IPS DF 4.7 (cell line): ENCODE results near the gene ALDH7A1.

Experiments used
- DNase-seq: peaks from one replicate; pipeline ENCODE4 v3.0.0-alpha.2; 2013; ENCODE audit warnings: low spot score; ENCODE audit errors: extremely low read depth

The ALDH7A1 gene

DNA sequence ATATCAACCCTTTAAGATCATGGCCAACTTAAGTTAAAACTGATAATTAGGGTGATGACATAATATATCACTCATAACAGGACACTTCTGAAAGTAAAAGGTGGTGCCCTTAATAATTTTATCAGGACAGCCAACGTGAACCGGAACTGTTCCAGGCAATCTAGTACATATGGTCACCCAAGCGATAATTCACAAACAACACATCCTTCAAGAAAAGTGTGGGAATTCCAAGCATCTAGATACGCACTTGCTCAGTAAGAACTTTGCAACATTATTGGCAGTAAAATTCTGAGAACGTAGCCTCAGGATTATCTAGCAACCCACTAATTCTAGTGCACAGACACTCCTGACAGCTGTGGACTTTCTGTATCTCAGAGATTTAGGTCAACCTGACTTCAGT lies 85.7 kb downstream of the ALDH7A1 start:
- DNase-seq, result no peak

DNA sequence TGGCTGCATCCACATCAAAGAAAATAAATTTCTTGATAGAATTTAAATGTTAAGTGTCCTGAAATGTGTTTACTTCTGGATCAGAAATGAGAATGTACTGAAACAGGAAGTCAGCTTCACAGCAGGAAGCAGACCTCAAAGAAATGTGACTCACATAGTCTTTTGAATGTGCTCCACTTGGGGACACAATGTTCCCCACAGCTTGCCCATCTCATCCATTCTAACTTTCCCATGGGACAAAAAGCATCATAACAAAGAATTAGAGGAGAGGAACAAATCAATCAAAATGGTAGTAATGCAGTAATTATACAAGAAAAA lies 86.1 kb downstream of the ALDH7A1 start:
- DNase-seq, result no peak

DNA sequence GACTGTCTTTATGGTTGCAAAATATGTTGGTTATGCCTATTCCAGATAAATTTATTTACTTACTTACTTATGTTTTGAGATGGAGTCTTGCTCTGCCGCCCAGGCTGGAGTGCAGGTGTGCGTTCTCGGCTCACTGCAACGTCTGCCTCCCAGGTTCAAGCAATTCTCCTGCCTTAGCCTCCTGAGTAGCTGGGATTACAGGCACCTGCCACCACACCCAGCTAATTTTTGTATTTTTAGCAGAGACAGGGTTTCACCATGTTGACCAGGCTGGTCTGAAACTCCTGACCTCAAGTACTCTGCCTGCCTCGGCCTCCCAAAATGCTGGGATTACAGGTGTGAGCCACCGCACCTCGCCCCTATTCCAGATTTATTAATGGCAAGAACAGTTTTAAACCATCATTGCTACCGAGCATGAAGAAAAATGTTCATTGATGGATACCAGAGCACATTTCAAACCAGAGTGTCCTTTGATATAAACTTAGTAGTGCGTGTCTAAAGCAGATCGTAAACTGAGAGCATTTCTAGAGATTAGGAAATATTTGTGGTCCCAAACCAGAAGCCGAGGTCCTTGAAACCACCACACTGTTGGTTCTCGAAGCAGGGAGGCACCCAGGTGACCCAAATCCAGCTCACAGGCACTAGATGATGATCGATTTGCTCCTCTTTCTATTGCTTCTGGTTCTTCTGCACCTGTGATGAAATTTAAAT lies 86.6 kb downstream of the ALDH7A1 start:
- no peak for DNase-seq

DNA sequence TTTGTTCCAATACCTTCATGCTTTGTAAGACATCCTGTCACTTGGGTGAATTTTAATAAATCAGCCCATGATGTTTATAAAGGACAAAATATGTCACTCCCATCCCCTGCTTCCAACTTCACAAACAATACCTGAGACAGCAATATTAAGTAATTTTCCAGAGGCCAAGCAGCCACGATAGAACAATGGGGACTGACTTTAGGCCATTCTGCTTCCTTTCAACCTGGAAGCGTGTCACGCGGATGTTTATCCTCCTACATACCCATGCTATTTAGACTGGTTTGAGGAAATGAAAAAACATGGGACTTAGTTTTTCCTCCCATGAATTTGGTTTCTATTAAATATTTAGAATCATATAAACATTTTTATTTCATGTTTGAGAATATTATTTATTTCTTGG lies 88.9 kb downstream of the ALDH7A1 start:
- no peak for DNase-seq

DNA sequence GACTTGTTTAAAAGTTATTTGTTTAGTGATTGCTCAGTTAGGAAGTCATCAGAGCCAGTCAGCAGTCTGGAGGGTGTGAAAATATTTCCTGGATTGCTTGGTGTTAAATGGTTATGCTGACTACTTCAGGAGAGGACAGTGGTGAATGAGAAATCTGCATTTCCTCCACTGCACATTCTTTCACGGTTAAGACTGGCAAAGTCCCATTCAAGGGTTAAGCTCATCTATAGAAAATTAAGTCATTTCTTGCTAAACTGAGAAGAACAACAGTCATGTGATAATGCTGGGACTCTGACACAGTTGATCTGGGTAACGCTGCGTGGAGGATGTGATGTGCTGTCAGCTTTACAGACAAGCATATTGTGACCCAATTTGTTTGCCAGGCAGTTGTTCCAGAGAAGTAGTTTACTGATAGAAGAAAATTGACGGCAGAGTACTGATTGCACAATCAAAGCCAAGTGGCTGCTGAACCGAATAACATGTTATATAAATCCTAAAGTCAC lies 91.4 kb downstream of the ALDH7A1 start:
- DNase-seq, result no peak

DNA sequence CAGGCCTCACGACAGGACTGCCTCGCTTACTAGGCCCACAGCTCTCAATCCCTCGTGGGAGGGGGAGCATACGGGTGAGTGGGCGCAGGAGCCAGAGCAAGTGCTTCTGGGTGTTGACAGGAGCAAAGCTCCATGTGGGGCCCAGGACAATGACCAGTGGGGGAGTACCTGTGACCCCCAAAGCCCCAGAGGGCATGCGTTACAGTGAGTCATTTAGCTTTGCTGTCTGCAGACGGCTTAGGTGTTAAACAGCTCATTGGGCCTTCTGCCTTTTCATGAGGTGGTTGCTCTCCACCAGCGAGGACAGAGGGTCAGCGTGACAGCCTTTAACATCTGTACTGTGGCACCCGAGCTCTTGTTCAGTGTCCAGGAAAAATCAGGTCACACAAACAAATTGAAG lies 93.6 kb downstream of the ALDH7A1 start:
- DNase-seq, result no peak

DNA sequence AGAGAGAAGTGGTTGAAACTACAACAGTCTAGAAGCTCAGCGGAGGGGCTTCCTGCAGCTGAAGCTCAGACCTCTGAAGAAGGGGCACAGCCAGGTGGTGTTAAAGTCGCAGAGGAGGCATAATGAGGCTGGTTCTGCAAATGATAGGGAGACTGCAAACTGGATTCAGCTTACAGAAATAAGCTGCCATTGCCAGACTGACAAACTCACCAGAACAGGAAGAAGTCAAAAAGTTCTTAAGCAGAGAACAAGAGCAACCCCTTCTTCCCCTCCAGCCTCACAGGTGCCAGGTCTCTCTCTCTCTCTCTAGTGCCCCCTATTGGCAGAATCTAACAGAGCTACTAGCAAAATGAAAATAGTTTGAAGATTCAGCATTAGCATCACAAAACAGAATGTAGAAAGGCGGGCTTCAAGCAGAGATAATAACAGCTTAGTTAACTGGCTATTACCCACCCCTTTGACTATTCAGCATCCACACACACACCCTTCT lies 95.1 kb downstream of the ALDH7A1 start:
- peak; percentile 62 for DNase-seq

DNA sequence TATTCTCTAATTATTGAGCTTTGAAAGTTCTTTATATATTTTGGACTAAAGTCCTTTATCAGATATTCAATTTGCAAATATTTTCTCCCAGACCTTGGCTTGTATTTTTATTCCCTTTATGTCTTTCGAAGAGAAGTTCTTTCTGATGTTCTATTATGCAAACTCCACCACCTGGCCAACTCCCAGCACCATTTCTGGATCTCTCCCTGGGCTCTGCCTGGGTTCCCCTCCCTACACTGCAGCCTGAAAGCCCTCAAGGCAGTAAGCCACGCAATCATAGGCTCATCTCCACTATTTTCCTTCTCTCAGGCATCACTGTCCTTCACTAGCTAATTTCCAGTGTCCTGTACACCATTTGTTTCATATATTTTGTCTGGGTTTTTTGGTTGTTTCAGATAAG lies 95.7 kb downstream of the ALDH7A1 start:
- no peak for DNase-seq

DNA sequence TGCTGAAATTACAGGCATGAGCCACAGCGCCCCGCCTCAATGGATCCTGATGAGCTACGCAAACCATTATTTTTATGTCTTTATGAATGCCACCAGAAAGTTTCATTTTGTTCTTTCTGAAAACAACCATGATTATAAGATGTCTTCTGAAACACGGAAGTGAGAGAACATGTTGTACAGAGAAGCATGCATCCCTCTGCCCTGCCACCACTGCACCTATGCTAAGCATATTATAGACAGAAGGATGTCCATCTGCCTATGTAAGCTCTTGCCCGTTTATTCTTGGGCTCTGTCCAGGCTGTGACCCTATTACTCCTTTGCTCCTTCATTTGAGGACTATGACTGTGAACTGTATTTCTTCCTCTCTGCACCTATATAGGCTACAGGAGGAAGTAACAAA lies 97.5 kb downstream of the ALDH7A1 start:
- DNase-seq, result no peak

DNA sequence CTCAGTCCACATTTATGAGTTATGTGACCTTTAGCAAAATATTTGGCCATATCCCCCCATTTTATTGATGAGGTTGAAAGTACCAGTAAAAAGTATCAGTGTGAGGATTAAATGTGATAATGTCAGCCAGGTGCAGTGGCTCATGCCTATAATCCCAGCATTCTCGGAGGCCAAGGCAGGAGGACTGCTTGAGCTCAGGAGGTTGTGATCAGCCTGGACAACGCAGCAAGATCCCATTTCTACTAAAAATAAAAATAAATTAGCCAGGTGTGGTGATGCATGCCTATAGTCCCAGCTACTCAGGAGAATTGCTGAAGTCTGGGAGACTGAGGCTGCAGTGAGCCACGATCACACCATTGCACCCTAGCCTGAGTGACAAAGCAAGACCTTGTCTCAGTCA lies 100.6 kb downstream of the ALDH7A1 start:
- no peak for DNase-seq

DNA sequence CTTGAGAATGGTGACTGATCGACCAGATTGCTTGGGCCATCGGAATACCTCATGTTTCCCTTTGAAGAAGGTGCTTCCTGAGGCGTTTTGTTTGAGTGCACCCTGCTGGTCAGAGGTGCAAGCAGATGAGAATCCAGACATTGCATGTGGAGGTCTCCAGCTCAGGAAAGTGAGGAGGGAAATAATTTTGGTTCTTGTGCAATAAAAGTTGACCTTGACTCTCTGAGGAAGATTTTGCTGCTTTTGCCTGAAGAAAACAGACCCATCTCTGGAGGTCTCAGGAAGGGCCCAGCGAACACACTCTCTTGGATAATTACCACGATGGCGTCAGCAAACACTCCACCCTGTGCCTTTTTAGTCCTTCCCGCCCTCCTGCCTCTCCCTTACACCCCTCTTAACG lies 102.1 kb downstream of the ALDH7A1 start:
- DNase-seq, result no peak

DNA sequence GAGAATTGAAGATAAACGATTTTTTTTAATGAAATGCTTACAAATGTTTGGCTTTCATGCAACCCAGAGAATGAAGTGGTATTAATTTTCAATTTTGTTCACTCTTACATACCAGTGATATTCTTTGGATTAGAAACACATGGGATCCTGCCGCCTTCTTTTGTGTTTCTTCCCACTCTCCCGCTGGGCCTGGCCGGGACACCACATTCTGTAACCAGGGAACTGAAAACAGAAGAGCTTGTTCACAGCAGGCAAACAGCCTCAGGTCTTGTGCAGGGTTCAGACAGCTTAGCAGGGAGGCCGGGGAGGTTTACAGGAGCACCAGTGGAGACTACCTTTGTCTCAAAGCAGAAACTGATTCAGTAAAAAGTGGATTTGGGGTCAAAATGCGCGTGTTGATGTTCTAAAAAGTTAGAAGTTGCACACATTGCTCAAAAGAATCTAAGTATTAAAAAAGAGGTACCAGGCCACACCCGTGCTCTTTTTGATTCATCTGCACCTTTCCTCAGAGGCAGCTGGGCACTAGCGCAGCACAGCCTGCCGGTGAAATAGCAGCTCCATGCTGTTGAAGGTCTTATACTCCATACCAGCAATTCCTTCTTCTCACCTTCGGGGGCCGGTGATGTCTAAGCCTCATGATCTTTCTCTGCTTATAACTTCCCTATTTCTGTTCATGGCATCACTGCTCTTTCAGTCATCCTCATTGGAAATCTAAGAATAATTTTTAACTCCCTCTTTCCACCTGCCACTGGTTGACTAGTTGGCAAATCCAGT lies 104.7 kb downstream of the ALDH7A1 start:
- DNase-seq, result no peak

DNA sequence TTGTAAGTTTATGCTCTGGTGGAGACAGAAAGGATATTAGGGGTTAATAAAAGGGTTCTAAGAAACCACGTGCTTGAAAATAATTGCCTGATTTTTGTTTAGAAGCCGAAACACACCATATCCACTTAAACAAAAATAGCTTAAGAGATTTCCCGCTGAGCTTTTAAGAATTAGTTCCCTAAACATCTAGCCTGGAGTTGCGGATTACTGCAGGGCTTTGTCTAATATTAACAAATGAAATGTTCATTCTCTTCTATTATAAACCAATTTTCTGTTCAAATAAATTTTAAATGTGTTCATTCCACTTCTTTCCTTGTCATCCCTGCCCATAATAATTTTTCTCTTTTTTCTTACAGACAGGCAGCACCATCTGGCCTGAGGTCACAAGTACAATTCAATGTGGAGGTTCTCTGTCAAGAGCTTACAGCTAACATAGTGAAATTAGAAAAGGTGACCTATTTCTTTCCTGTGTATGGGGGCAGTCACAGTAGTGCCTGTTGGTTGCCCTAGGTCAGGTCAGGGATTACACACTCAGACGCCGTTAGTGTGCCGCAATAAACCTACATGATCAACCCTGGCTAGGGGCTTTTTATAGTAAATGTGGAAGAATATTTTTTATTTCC lies 106.5 kb downstream of the ALDH7A1 start:
- no peak for DNase-seq

DNA sequence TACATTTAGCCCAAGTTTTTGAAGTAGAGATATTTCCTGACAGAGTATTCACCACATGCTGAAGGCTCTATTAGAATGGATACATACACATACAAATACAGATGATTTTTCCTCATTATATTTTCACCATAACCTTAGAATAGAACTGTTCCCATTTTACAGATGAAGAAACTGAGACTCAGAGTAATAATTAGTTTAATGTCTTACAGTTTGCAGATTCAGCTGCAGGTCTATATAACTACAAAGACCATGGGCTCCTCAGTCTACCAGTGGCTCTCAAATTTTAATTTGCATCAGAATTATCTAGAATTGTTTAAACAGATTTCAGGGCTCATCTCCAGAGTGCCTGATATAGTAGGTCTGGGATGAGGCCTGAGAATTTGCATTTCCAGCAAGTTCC lies 107.4 kb downstream of the ALDH7A1 start:
- DNase-seq, result no peak

DNA sequence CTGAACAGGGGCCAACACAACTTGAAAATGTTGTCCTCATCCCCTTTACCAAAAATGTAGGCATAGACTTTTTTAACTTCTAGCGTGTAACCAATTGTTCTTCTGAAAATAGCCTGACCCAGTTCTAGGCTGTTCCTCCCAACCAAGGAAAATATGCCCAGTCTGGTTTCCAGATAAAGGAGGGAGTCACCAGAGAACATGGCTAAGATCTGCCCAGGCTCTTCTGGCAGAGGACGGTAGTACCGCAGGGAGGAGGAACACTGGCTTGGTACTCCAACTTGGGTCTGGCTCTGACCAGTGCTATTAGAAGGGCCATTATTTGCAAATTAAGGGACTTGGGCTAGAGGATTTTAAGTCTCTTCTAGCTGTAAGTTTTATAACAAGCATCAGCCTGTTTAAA lies 108.7 kb downstream of the ALDH7A1 start:
- DNase-seq, result no peak

DNA sequence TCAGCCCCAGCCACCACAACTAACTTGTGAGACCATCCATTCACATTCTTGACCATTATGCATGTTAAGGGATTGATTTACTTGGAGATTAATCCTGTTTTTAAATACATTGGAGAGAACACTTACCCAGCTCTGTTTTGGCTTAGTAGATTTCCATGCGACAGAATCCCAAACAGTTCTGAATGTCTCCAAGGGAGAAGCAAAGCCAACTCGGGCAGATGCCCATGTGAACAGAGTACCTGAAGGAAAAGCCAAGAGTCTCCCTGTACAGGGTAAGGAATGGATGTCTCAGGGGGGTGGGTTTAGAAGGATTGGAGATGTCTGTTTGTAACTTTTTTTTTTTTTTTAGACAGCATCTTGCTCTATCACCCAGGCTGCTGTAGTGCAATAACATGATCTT lies 110.8 kb downstream of the ALDH7A1 start:
- DNase-seq, result no peak

DNA sequence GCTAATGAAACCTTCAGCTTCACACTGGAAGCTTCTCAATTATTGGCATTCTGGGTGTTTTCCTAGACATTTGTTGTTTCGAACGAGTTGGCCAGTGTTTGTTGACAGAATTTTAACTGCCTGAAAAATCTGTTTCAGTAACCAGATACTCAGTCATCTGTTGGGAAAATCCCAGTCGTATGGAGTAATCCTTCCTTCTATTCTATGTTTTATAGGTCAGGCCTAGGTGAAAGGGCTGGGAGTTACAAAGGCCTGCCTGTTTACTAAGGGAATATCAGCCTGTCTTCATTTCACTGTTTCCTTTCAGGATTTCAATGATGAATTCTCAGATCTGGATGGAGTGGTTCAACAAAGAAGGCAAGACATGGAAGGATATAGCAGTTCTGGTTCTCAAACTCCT lies 111.9 kb downstream of the ALDH7A1 start:
- no peak for DNase-seq

DNA sequence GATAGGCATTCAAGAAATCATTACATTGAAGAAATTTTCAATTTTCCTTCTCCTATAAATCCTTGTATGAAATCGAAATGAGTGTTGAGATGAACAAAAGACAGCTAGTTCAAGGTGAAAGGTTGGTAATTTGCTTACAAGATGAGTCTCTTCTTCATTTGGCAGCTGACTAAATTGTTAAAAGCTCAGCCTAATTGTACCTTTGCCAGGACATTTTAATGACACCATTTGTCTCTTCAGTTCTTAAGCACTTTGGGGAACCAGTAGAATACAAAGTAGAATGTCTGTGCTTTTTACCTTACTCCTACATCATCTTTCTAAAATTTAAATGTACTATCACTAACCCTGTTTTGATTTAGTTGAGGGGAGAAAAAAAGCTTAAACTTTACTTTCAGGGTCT lies 112.4 kb downstream of the ALDH7A1 start:
- no peak for DNase-seq

DNA sequence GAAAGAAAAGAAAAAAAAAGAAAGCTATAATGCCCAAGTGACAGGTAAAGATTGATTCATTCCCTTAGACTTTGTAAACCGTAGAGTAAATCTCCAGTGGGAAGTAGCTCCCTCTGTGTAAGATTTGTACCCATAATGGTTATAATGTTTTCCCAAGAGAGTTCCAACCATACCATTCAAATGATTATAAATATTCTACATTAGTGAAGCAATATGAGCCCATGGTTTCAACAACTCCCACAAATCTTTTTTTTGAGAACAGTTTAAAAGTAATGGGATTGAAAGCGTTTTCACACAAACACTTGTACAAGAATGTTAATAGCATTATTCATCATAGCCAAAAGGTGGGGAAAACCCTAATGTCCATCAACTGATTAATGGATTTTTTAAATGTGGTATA lies 113.8 kb downstream of the ALDH7A1 start:
- no peak for DNase-seq
